SJSA1 (cell line): ENCODE measurements around the gene FXN. TPM values are rescaled to one million over a fixed set of nuclear protein-coding genes. Genes with fewer than 3 reads are reported as not detected.

Experiments used
- DNase-seq, 2 experiments: peaks; one replicate each; pipeline ENCODE4 v3.0.0-alpha.2; 2015 to 2020; ENCODE audit warnings: low spot score in 2 of 2, low read depth in 1 of 2
- H3K27ac ChIP-seq: fragments of 250-450 bp; sonication (Bioruptor Pico); 2 replicates; pipeline ENCODE4 v1.5.1; 2020; ENCODE audit warnings: mild to moderate bottlenecking, moderate library complexity
- H3K27me3 ChIP-seq: fragments of 250-450 bp; sonication (Bioruptor Pico); replicated peaks from 2 replicates; pipeline ENCODE4 v1.5.1; 2020; ENCODE audit warnings: mild to moderate bottlenecking, moderate library complexity
- H3K36me3 ChIP-seq: fragments of 250-450 bp; sonication (Bioruptor Pico); 2 replicates; pipeline ENCODE4 v1.5.1; 2020; ENCODE audit warnings: mild to moderate bottlenecking
- H3K4me1 ChIP-seq: fragments of 250-450 bp; sonication (Bioruptor Pico); replicated peaks from 2 replicates; pipeline ENCODE4 v1.6.1; 2021; ENCODE audit warnings: mild to moderate bottlenecking
- H3K4me3 ChIP-seq: fragments of 250-450 bp; sonication (Bioruptor Pico); 2 replicates; pipeline ENCODE4 v1.5.1; 2020; ENCODE audit warnings: mild to moderate bottlenecking
- H3K9me3 ChIP-seq: fragments of 250-450 bp; sonication (Bioruptor Pico); replicated peaks from 2 replicates; pipeline ENCODE4 v1.5.1; 2020; ENCODE audit warnings: mild to moderate bottlenecking
- total RNA-seq: library from RNA; depleted of rRNA; stranded (reverse); fragments of >200 nt; shearing (Covaris generic); gene quantifications from 2 replicates; pipeline ENCODE4 v1.2.3, GENCODE V29; 2014; rRNA removed

FXN gene
- total RNA-seq, 1 experiment from 2014 or later = 4.4 TPM

DNA sequence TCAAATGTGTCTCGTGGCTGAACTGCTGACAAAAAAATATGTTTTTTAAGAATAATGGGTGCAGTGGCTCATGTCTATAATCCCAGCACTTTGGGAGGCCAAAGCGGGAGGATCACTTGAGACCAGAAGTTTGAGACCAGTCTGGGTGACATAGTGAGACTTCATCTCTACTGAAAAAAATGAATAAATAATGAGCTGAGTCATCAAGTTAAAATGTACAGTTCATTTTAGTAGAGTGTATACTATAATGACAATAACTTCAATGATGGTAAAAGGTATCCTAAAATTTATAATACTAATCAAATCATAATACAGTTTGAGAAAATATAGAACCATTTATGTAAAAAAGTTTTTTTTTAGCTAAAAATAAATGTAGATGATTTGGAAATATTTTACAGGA, 100.6 kb downstream of the FXN start:
- H3K9me3 ChIP-seq = no peaks in the 10 kb centered on the region
- DNase-seq = no peak
- H3K27me3 ChIP-seq = no peaks in the 10 kb centered on the region
- peaks cover 8% of the 10 kb centered on the region for H3K4me1 ChIP-seq
- no peak overlapping the region for H3K27ac ChIP-seq
- no peaks in the 10 kb centered on the region for H3K36me3 ChIP-seq
- no peak overlapping the region for H3K4me3 ChIP-seq

DNA sequence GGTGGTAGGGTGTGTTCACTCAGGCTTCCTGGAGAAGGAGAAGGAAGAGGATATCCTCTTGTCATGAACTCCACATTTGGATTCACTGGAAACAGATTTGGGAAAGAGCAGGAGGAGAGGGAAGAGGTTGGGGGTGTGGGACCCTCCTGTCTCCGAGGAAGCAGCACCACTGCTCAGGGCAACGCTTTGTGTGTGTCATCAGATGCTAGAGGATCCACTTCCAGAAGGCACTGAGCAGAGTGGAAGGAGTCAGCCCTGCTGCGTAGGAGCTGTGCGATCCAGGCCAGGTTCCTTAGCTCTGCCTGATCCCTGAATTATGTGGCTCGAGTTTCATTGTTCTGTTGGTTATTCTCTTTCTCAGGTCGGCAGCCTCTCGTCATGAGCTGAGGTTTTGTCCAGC, 101.2 kb downstream of the FXN start:
- H3K36me3 ChIP-seq = no peaks in the 10 kb centered on the region
- no peak overlapping the region for H3K27ac ChIP-seq
- H3K4me3 ChIP-seq = no peak overlapping the region
- DNase-seq = peak in 1 of 2 experiments; percentile 5
- H3K27me3 ChIP-seq = no peaks in the 10 kb centered on the region
- H3K9me3 ChIP-seq = no peaks in the 10 kb centered on the region
- H3K4me1 ChIP-seq = peaks cover 3% of the 10 kb centered on the region

DNA sequence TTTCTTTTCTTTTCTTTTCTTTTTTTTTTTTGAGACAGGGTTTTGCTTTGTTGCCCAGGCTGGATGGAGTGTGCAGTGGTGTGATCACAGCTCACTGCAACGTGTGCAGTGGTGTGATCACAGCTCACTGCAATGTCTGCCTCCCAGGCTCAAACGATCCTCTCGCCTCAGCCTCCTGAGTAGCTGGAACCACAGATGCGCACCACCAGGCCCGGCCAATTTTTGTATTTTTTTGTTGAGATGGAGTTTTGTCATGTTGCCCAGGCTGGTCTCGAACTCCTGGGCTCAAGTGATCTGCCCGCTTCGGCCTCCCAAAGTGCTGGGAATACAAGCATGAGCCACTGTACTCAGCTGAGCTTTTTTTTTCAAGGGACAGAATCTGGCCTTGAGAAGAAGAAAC, 101.8 kb downstream of the FXN start:
- no peaks in the 10 kb centered on the region for H3K9me3 ChIP-seq
- H3K27ac ChIP-seq = no peak overlapping the region
- H3K4me1 ChIP-seq = no peaks in the 10 kb centered on the region
- H3K4me3 ChIP-seq = no peak overlapping the region
- no peaks in the 10 kb centered on the region for H3K27me3 ChIP-seq
- no peaks in the 10 kb centered on the region for H3K36me3 ChIP-seq
- DNase-seq = peak in 1 of 2 experiments; percentile 5

DNA sequence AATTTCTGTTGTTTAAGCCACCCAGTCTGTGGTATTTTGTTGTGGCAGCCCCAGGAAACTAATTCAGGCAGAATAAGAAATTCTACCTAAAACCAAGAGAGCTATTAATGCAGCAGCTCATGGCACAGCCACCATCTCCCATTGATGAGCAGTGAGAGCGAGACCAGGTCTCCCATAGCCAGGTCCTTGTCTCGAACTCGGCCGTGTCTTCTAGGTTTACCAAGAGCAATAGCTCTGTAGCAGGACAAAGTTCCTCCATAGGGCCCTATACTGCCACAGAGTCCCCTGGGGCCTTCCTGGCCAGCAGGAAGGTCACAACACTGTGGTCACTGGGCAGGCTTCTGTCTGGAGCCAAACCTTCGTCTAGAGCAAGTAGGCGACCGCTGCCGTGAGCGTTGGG, 104.0 kb downstream of the FXN start:
- H3K9me3 ChIP-seq = no peaks in the 10 kb centered on the region
- peak in 1 of 2 experiments; percentile 11 for DNase-seq
- no peak overlapping the region for H3K4me3 ChIP-seq
- H3K27me3 ChIP-seq = no peaks in the 10 kb centered on the region
- H3K36me3 ChIP-seq = no peaks in the 10 kb centered on the region
- no peaks in the 10 kb centered on the region for H3K4me1 ChIP-seq
- no peak overlapping the region for H3K27ac ChIP-seq

DNA sequence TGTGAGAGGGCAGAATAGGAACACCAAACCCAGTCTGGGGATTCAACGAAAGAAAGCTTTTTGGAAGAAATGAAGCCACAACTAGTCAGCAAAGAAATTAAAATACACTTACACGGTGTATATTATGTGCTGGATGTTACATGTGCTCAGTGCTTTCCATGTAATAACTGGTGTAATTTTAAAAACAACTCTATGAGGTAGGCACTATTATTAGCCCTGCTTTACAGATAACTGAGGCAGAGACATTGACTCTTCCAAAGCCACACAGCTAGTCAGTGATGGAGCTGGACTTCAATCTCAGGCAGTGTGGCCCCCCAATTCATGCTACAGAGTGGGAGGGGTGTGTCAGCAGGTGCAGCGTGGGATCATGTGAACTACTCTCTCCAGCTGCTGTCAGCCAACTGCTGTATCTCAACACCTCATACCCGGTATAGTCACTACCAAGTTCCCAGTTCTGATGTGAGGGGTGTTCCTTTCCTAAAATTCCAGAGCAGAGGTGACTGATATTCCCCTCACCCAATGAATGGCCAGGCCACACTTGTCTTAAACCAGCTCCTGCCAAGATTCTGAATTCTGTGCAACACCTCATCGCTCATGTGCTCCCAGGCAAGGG, 104.7 kb downstream of the FXN start:
- H3K27me3 ChIP-seq = no peaks in the 10 kb centered on the region
- no peak overlapping the region for H3K27ac ChIP-seq
- H3K4me1 ChIP-seq = no peaks in the 10 kb centered on the region
- no peaks in the 10 kb centered on the region for H3K36me3 ChIP-seq
- no peaks in the 10 kb centered on the region for H3K9me3 ChIP-seq
- DNase-seq = peak in 1 of 2 experiments; percentile 6
- H3K4me3 ChIP-seq = no peak overlapping the region

DNA sequence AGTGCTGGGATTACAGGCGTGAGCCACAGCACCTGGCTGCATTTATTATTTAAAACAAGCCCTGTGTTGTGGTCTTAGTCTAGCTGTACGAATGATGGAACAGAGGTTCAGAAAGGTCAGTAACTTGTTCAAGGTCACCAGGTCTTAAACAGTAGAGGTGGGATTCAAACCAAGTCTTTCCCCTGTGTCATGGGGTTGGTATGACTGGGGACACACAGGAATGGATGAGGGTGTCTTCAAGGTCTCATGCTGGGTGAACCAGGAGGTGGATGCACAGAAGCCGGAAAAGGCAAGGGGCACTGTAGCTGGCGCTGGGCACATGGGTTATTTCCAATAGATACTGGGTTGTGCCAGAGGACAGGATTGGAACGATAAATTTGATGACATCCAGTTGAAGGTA, 106.3 kb downstream of the FXN start:
- Histone ChIP-seq H3K4me3 (no peak overlapping the region), H3K36me3 (no peaks in the 10 kb centered on the region), H3K9me3 (no peaks in the 10 kb centered on the region), H3K27me3 (no peaks in the 10 kb centered on the region), H3K27ac (no peak overlapping the region), H3K4me1 (no peaks in the 10 kb centered on the region)
- DNase-seq = peak in 1 of 2 experiments; percentile 12

DNA sequence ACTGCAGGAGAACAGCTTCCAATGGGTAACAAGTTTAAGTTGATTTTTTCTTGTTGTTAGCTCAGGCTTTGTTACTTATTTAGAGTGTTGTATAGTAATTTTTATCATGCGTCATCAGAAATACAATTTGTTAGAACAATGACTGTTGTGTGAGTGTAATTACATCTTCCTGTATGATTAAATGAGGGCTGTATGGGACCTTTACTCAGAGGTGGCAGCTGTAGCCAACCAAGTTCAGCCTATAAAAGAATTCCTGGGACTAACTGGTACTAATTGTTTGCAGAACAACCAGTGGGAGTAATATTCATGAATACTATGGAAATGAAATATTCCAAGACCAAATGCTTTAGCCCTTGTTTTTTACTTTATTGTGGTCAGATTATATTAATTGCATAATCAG, 107.7 kb downstream of the FXN start:
- no peaks in the 10 kb centered on the region for H3K4me1 ChIP-seq

DNA sequence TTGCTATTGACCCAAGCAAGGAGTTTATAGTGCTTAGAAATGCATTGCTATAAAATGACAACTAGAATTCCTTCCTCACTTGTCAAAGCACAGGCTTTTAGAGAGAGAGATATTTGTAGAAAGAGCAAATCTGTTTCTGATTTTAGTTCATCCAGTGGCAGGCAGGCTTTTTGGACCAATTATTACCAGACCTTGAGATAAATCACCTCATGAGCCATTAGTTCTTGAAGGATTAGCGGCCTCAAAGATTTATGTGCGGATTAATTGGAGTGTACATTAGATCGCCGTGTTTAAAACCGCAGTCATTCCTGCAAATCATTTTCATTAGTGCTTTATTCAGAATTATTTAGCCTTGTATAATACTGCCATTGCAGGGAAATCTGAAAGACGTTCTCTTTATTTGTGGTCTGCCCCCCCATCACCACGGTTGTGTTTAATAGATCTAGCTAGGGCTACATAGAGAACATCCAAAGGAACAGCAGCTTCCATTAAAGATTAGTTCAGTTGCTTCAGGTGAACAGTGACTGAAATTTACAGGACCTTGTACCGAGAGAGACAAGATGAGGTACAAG, 109.7 kb downstream of the FXN start:
- no peaks in the 10 kb centered on the region for H3K36me3 ChIP-seq
- peaks cover 8% of the 10 kb centered on the region for H3K4me1 ChIP-seq
- H3K27ac ChIP-seq = no peak overlapping the region
- no peaks in the 10 kb centered on the region for H3K9me3 ChIP-seq
- no peaks in the 10 kb centered on the region for H3K27me3 ChIP-seq
- DNase-seq = no peak
- no peak overlapping the region for H3K4me3 ChIP-seq

More for the DNA sequence above, 107.7 kb downstream of the FXN start:
- no peak overlapping the region for H3K27ac ChIP-seq
- H3K4me3 ChIP-seq = no peak overlapping the region
- H3K9me3 ChIP-seq = no peaks in the 10 kb centered on the region
- no peaks in the 10 kb centered on the region for H3K27me3 ChIP-seq
- DNase-seq = no peak
- H3K36me3 ChIP-seq = no peaks in the 10 kb centered on the region

DNA sequence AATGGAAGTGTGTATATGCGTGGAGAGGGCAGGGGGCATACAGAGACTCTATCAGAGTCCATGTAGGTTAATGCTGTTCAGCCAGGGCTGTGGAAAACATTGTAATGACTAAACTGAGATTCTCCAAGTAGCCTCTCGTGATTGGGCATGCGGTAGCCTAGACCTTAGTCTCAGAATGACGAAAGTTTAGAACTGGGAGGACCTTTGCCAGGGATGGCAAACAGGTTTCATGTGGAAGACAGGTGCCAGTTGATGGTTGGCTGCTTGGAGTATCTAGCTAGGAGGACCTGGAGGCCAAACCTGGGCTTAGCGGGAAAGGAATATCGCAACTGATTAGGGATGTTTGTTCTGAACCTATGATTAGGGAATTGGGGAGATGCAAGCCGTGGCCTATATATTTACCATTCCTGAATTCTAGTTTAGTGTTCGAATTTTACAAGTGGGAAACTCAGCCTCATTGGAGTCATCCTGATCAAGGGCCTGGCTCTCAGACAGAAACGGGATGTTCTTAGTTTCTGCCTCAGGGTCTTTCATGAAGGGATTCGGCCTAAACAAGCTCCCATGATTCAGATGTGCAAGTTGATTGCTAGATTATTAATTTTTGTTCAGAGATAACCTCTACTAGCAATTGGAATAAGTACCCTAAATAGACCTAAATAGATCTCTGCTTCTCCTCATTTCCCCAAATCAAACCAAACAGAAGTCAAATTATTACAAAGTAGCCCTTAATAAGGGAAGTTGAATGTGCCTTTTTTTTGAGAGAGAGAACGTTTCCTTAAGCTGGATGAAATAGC, 111.7 kb downstream of the FXN start:
- peak in 1 of 2 experiments; percentile 16 for DNase-seq
- Histone ChIP-seq H3K4me1 (peaks cover 8% of the 10 kb centered on the region), H3K27ac (no peak overlapping the region)

DNA sequence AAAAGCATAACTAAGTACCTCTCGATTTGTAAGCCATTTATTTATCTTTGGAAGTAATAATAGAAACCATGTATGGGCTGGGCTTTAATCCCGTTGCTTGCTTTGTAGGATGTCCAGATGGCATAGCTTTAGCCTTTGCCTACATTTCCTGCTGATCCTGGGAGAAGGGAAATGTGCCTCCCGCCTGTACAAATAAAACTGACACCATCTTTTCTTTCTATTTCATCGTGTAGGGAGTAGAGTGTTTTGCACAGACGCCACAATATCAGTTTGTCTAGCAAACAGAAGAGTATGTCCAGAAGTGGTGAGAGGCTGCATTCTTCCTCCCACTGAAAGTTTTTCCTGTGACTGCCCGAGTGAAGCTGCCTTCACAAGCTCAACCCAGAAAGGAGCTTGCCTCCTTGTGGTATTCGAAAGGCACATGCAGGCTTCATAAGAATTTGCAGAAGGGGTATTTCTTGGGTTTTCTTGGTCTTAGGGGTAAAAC, 113.8 kb downstream of the FXN start:
- DNase-seq = peak in 1 of 2 experiments; percentile 18
- Histone ChIP-seq H3K36me3 (no peaks in the 10 kb centered on the region), H3K27ac (no peak overlapping the region), H3K9me3 (no peaks in the 10 kb centered on the region), H3K4me1 (peaks cover 8% of the 10 kb centered on the region), H3K27me3 (no peaks in the 10 kb centered on the region), H3K4me3 (no peak overlapping the region)

More for the DNA sequence above, 111.7 kb downstream of the FXN start:
- Histone ChIP-seq H3K4me3 (no peak overlapping the region), H3K9me3 (no peaks in the 10 kb centered on the region), H3K27me3 (no peaks in the 10 kb centered on the region), H3K36me3 (no peaks in the 10 kb centered on the region)

Other genes with a start within 250 kb of the FXN start
- not detected in 2 replicates for gene PRKACG, start 21.6 kb upstream of the FXN start, total RNA-seq
- gene TJP2, start 138.5 kb downstream of the FXN start, total RNA-seq = 15.0 and 25.8 TPM in 2 replicates